Measurements from ENCODE around the gene FAS. TPM values are rescaled to one million over a fixed set of nuclear protein-coding genes. Genes with fewer than 3 reads are reported as not detected.

Gene FAS
- total and polyA plus RNA-seq, 2 donors (not counting 1 experiment from before 2014, with no cell fraction given), result 11.5 to 12.4 TPM

- peak overlapping the region; percentile 13 for H3K4me3 Mint-ChIP-seq
- intact Hi-C loops (cut with micrococcal nuclease), result loop anchor here (10.0 kb wide), 1 partner anchor 708 kb away; the partner anchor contains the start of gene KIF20B
- no peak overlapping the region for H3K27ac Mint-ChIP-seq
- Histone ChIP-seq H3K9ac (ENCODE audit: low read length) (no peak overlapping the region), H3K4me2 (replicated peaks; ENCODE audit: low read depth, low read length, poor library complexity, severe bottlenecking) (peak overlapping the region; percentile 13), H2AFZ (ENCODE audit: insufficient read depth, low read depth, low read length, poor library complexity, severe bottlenecking) (no peak overlapping the region), H3K9me3 (ENCODE audit: control extremely low read depth in 1 of 3, control insufficient read depth in 2 of 3, insufficient read depth in 1 of 3, low read length in 2 of 3) (no peaks in the 10 kb centered on the region), H3K4me3 (ENCODE audit: control extremely low read depth in 1 of 5, extremely low read depth in 1 of 5, insufficient read depth in 1 of 5, low read depth in 2 of 5, low read length in 4 of 5) (no peak overlapping the region), H3K27me3 (replicated peaks in 1 of 4; ENCODE audit: control extremely low read depth in 1 of 4, control insufficient read depth in 3 of 4, insufficient read depth in 4 of 4, low read length in 3 of 4) (no peaks in the 10 kb centered on the region), H3K79me2 (ENCODE audit: control insufficient read depth, insufficient read depth, low read length) (peaks cover 23% of the 10 kb centered on the region), H3K27ac (ENCODE audit: low read length in 2 of 2) (no peak overlapping the region), H4K20me1 (ENCODE audit: control insufficient read depth, insufficient read depth, low read length, poor library complexity, severe bottlenecking) (no peaks in the 10 kb centered on the region), H3K36me3 (replicated peaks in 1 of 2; ENCODE audit: control extremely low read depth in 1 of 2, control insufficient read depth in 1 of 2, extremely low read depth in 1 of 2, insufficient read depth in 2 of 2, low read length in 1 of 2) (no peaks in the 10 kb centered on the region), H3K4me1 (ENCODE audit: control insufficient read depth in 2 of 2, insufficient read depth in 2 of 2, low read length in 2 of 2) (peaks cover 22 to 36% of the 10 kb centered on the region in 2 donors)
- peak; percentile 78 for ATAC-seq (ENCODE audit: low read depth)
- WGBS (ENCODE audit: insufficient coverage), result no CpG with 5 or more reads among the region's 1 CpG
- no peaks in the 10 kb centered on the region for H3K27me3 Mint-ChIP-seq
- TF ChIP-seq, protein P1, sequence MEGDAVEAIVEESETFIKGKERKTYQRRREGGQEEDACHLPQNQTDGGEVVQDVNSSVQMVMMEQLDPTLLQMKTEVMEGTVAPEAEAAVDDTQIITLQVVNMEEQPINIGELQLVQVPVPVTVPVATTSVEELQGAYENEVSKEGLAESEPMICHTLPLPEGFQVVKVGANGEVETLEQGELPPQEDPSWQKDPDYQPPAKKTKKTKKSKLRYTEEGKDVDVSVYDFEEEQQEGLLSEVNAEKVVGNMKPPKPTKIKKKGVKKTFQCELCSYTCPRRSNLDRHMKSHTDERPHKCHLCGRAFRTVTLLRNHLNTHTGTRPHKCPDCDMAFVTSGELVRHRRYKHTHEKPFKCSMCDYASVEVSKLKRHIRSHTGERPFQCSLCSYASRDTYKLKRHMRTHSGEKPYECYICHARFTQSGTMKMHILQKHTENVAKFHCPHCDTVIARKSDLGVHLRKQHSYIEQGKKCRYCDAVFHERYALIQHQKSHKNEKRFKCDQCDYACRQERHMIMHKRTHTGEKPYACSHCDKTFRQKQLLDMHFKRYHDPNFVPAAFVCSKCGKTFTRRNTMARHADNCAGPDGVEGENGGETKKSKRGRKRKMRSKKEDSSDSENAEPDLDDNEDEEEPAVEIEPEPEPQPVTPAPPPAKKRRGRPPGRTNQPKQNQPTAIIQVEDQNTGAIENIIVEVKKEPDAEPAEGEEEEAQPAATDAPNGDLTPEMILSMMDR (IDR thresholded peaks at IDR 0.05), result no peak
- no peak for TF ChIP-seq EZH2 (IDR thresholded peaks at IDR 0.05; ENCODE audit: borderline replicate concordance, insufficient read depth, low read depth, low read length, poor library complexity, severe bottlenecking)
- POLR2A ChIA-PET, result no interaction called here
- H3K9me3 Mint-ChIP-seq (ENCODE audit: insufficient read depth), result no peaks in the 10 kb centered on the region
- peaks cover 48% of the 10 kb centered on the region for H3K4me1 Mint-ChIP-seq
- CTCF ChIA-PET, result interaction anchor here (0.9 kb wide), 1 partner anchor 60 kb away, joined by 3 read pairs; no protein-coding TSS in a partner anchor
- DNase-seq, result peak; percentile 62
These were observed 6.3 kb downstream of the FAS start for GRCh38 chr10:88996927-88997326.

DNA sequence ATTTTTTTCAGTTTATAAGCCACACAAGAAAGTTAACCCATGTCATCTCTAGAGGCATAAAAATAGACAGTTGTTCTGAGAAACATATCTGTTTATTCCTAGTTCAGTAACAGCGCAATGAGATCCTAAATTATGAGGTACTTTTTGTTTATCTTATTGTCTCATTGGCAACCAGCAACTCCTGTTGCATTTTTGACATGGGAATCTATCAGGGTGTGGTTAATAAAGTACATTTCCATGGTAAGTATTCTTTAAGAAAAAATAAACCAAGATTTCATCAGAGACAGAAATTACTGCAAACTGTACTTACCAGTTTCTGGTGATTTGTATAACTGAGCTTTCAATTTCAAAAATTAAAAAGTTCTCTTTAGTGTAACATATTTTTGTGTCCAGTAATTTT is 9.0 kb downstream of the FAS start:
- Histone ChIP-seq H3K4me1 (ENCODE audit: control insufficient read depth in 2 of 2, insufficient read depth in 2 of 2, low read length in 2 of 2) (peaks cover 19 to 40% of the 10 kb centered on the region in 2 donors), H3K36me3 (replicated peaks in 1 of 2; ENCODE audit: control extremely low read depth in 1 of 2, control insufficient read depth in 1 of 2, extremely low read depth in 1 of 2, insufficient read depth in 2 of 2, low read length in 1 of 2) (no peaks in the 10 kb centered on the region), H3K27me3 (replicated peaks in 1 of 4; ENCODE audit: control extremely low read depth in 1 of 4, control insufficient read depth in 3 of 4, insufficient read depth in 4 of 4, low read length in 3 of 4) (no peaks in the 10 kb centered on the region), H4K20me1 (ENCODE audit: control insufficient read depth, insufficient read depth, low read length, poor library complexity, severe bottlenecking) (no peaks in the 10 kb centered on the region), H3K79me2 (ENCODE audit: control insufficient read depth, insufficient read depth, low read length) (peaks cover 15% of the 10 kb centered on the region), H3K4me3 (ENCODE audit: control extremely low read depth in 1 of 5, extremely low read depth in 1 of 5, insufficient read depth in 1 of 5, low read depth in 2 of 5, low read length in 4 of 5) (no peak overlapping the region), H3K27ac (ENCODE audit: low read length in 2 of 2) (peak overlapping the region in 1 of 2 donors; percentile 37), H2AFZ (ENCODE audit: insufficient read depth, low read depth, low read length, poor library complexity, severe bottlenecking) (no peak overlapping the region), H3K4me2 (replicated peaks; ENCODE audit: low read depth, low read length, poor library complexity, severe bottlenecking) (peak overlapping the region; percentile 25), H3K9ac (ENCODE audit: low read length) (peak overlapping the region; percentile 22), H3K9me3 (ENCODE audit: control extremely low read depth in 1 of 3, control insufficient read depth in 2 of 3, insufficient read depth in 1 of 3, low read length in 2 of 3) (no peaks in the 10 kb centered on the region)
- POLR2A ChIA-PET, result no interaction called here
- H3K4me3 Mint-ChIP-seq, result no peak overlapping the region
- no peaks in the 10 kb centered on the region for H3K27me3 Mint-ChIP-seq
- no peak overlapping the region for H3K27ac Mint-ChIP-seq
- intact Hi-C loops (cut with micrococcal nuclease), result loop anchor here (10.0 kb wide), 1 partner anchor 705 kb away; the partner anchor contains the start of gene KIF20B
- no peak for ATAC-seq (ENCODE audit: low read depth)
- CTCF ChIA-PET, result interaction anchor here (0.6 to 1.3 kb wide), 2 partner anchors 30 to 65 kb away, joined by 3 to 4 read pairs; no protein-coding TSS in a partner anchor
- no peak for DNase-seq
- WGBS (ENCODE audit: insufficient coverage), result no CpG with 5 or more reads among the region's 1 CpG
- peaks cover 49% of the 10 kb centered on the region for H3K4me1 Mint-ChIP-seq
- no peak for TF ChIP-seq EZH2 (IDR thresholded peaks at IDR 0.05; ENCODE audit: borderline replicate concordance, insufficient read depth, low read depth, low read length, poor library complexity, severe bottlenecking)
- TF ChIP-seq, protein P1 (IDR thresholded peaks at IDR 0.05), result no peak
- H3K9me3 Mint-ChIP-seq (ENCODE audit: insufficient read depth), result no peaks in the 10 kb centered on the region

Data from B cell (primary cell).